K562 (cell line): Measurements from ENCODE around the gene LRP1. TPM values are rescaled to one million over a fixed set of nuclear protein-coding genes. Genes with fewer than 3 reads are reported as not detected.

Experiments used
- FOXK1 ChIP-seq: sonication (generic); formaldehyde crosslinking; IDR thresholded peaks from 2 replicates; pipeline ENCODE4 v1.8.0; 2022; ENCODE audit warnings: missing genetic modification reagents, mild to moderate bottlenecking, borderline replicate concordance
- HIVEP1 ChIP-seq: fragments of 250-450 bp; sonication (Bioruptor Pico); IDR thresholded peaks from 2 replicates; pipeline ENCODE4 v1.4.0; 2020; ENCODE audit warnings: mild to moderate bottlenecking
- HOXB6 ChIP-seq: fragments of 250-450 bp; sonication (Bioruptor Pico); IDR thresholded peaks from 2 replicates; pipeline ENCODE4 v1.5.1; 2022; ENCODE audit warnings: mild to moderate bottlenecking, borderline replicate concordance
- IFI16 ChIP-seq: fragments of 250-450 bp; sonication (Bioruptor Pico); IDR thresholded peaks from 2 replicates; pipeline ENCODE4 v2.1.2; 2022; ENCODE audit warnings: mild to moderate bottlenecking, inconsistent platforms
- JUNB ChIP-seq: fragments of 450-650 bp; formaldehyde crosslinking; conservative IDR thresholded peaks from 2 replicates; pipeline ENCODE4 v1.4.0; 2020; ENCODE audit warnings: mild to moderate bottlenecking
- PCBP2 ChIP-seq: fragments of 200-400 bp; formaldehyde crosslinking; IDR thresholded peaks from 2 replicates; pipeline ENCODE4 v1.6.1; 2018; ENCODE audit warnings: low read length, low read depth, mild to moderate bottlenecking, moderate library complexity; ENCODE audit not compliant: poor library complexity, severe bottlenecking
- PHF21A ChIP-seq: fragments of 450-650 bp; IDR thresholded peaks from 2 replicates; pipeline ENCODE4 v1.6.1; 2017; ENCODE audit warnings: low read depth, borderline replicate concordance
- PYGO2 ChIP-seq: fragments of 450-650 bp; IDR thresholded peaks from 2 replicates; pipeline ENCODE4 v1.6.1; 2016; ENCODE audit warnings: mild to moderate bottlenecking, missing genetic modification characterization, moderate library complexity, missing compliant biosample characterization
- RBM22 ChIP-seq: fragments of 200-400 bp; formaldehyde crosslinking; IDR thresholded peaks from 2 replicates; pipeline ENCODE4 v1.6.1; 2018; ENCODE audit warnings: low read length, low read depth; ENCODE audit not compliant: poor library complexity, severe bottlenecking
- SMAD1 ChIP-seq: fragments of 150-350 bp; IDR thresholded peaks from 2 replicates; pipeline ENCODE4 v1.6.1; 2014; ENCODE audit warnings: low read length, low read depth; ENCODE audit not compliant: partially characterized antibody
- SPI1 ChIP-seq: IDR thresholded peaks from 2 replicates; pipeline ENCODE4 v1.6.1; 2011; ENCODE audit warnings: low read depth, low read length, control low read depth, borderline replicate concordance
- STAT5A ChIP-seq: IDR thresholded peaks from 2 replicates; pipeline ENCODE4 v1.6.1; 2012; ENCODE audit warnings: low read length, inconsistent platforms, borderline replicate concordance
- TCF3 ChIP-seq: sonication (generic); formaldehyde crosslinking; IDR thresholded peaks from 2 replicates; pipeline ENCODE4 v1.4.0; 2020; ENCODE audit warnings: mild to moderate bottlenecking, missing genetic modification reagents
- ZFP36 ChIP-seq: fragments of 150-350 bp; IDR thresholded peaks from 2 replicates; pipeline ENCODE4 v1.6.1; 2018; ENCODE audit warnings: low read length, low read depth; ENCODE audit not compliant: partially characterized antibody
- ZNF274 ChIP-seq: IDR thresholded peaks from 2 replicates; pipeline ENCODE4 v1.6.1; 2011; ENCODE audit warnings: low read depth, mild to moderate bottlenecking, low read length, moderate library complexity, borderline replicate concordance
- polyA plus RNA-seq, 8 experiments: library from polyadenylated mRNA; depleted of rRNA in 4 of 8; stranded (reverse) in 5 of 8; unstranded in 3 of 8; fragments of >200 nt; fragmentation: Nextera tagmentation in 2 of 8; fragmentation: Illumina TruSeq in 1 of 8; extraction: Ambion mirVana in 2 of 8; extraction: Trizol in 1 of 8; gene quantifications; 2 replicates each; pipeline versions ENCODE4 v1.2.1 to v1.2.3, GENCODE V29; 2011 to 2014; ENCODE audit warnings: inconsistent platforms in 1 of 8, missing spikeins in 1 of 8
- total RNA-seq, 7 experiments: library from RNA; depleted of rRNA in 6 of 7; stranded (reverse); fragments of >200 nt in 6 of 7; fragmentation: Illumina TruSeq in 2 of 7; extraction: Trizol in 2 of 7; gene quantifications; 2 replicates each; pipeline versions ENCODE4 v1.2.1 to v1.2.3, GENCODE V29; 2011 to 2021; ENCODE audit warnings: low replicate concordance in 1 of 7
- TF ChIP-seq, protein P1 (sequence below): IDR thresholded peaks from 3 replicates; pipeline ENCODE4 v1.6.1; 2011; ENCODE audit warnings: borderline replicate concordance, mild to moderate bottlenecking, moderate library complexity; ENCODE audit not compliant: insufficient read length; ENCODE audit errors: extremely low read depth
- TF ChIP-seq, protein P2 (sequence below): fragments of 450-650 bp; conservative IDR thresholded peaks from 2 replicates; pipeline ENCODE4 v1.6.1; 2016; ENCODE audit warnings: missing genetic modification characterization, low read depth, mild to moderate bottlenecking, control low read depth, missing compliant biosample characterization
- TF ChIP-seq, protein P3 (sequence below): sonication (generic); formaldehyde crosslinking; IDR thresholded peaks from 2 replicates; pipeline ENCODE4 v1.8.0; 2022; ENCODE audit warnings: mild to moderate bottlenecking, missing genetic modification reagents

The LRP1 gene
- total and polyA plus RNA-seq, 9 of the 15 experiments (the other 6 are each of a cell fraction or from before 2014, with no cell fraction given): 0.04 to 0.64 (median 0.19) TPM; not detected in 2

DNA sequence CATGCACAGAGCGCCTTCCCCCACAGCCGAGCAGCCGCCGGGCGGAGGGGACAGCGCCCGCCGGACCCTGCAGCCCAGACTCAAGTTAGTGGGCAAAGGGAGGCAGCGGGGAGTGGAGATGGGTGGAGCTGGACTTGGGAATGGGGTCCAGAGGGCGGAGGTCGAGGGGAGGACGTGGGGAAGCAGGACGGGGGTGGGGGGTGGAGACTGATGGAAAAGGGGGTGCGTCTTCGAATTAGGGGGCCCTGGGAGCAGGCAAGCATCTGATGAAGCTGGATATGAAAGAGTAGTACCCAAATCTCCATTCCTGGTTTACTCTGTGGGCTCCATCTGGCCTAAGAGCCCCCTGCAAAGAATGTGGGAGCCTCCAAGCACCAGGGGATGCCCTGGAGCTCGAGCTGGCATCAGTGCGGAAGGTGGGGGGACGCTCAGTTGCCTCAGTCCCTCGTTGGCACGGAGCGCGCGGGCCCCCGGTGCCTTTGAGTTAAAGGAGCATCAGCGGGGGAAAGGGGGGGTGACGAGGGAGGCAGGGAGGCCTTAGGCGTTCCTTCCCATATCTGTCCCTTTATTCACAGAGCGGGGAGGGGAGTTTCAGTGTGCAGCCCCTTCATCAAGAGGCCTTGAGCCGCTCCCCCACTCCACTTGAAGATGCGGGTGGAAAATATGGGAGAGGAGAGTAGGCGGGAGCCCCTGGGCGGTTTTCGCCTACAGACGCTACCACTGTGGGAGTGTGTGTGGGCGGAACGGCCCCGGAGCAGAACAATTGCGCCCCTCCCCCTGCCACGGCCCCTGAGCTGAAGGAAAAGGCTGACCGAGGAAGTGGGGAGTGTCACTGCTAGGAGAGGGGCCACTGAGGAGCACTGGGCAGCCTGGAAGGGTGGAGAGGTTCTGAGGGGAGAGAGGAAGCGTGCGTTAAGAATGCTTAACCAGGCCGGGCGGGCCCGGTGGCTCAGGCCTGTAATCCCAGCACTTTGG lies 38.7 kb upstream of the LRP1 start (continued):
- TF ChIP-seq, protein P1, sequence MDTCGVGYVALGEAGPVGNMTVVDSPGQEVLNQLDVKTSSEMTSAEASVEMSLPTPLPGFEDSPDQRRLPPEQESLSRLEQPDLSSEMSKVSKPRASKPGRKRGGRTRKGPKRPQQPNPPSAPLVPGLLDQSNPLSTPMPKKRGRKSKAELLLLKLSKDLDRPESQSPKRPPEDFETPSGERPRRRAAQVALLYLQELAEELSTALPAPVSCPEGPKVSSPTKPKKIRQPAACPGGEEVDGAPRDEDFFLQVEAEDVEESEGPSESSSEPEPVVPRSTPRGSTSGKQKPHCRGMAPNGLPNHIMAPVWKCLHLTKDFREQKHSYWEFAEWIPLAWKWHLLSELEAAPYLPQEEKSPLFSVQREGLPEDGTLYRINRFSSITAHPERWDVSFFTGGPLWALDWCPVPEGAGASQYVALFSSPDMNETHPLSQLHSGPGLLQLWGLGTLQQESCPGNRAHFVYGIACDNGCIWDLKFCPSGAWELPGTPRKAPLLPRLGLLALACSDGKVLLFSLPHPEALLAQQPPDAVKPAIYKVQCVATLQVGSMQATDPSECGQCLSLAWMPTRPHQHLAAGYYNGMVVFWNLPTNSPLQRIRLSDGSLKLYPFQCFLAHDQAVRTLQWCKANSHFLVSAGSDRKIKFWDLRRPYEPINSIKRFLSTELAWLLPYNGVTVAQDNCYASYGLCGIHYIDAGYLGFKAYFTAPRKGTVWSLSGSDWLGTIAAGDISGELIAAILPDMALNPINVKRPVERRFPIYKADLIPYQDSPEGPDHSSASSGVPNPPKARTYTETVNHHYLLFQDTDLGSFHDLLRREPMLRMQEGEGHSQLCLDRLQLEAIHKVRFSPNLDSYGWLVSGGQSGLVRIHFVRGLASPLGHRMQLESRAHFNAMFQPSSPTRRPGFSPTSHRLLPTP: no peak
- TF ChIP-seq SMAD1 (no peak), PYGO2 (no peak), STAT5A (no peak), HOXB6 (no peak), PHF21A (no peak), PCBP2 (no peak), ZNF274 (no peak), RBM22 (no peak), IFI16 (CRISPR knock-in tag) (no peak), HIVEP1 (CRISPR knock-in tag) (no peak), JUNB (CRISPR knock-in tag) (no peak), ZFP36 (no peak), FOXK1 (CRISPR knock-in tag) (no peak), TCF3 (CRISPR knock-in tag) (no peak), SPI1 (0 out of 2 replicates have a peak, but pooled peaks have one; percentile 14)
- TF ChIP-seq, protein P2, sequence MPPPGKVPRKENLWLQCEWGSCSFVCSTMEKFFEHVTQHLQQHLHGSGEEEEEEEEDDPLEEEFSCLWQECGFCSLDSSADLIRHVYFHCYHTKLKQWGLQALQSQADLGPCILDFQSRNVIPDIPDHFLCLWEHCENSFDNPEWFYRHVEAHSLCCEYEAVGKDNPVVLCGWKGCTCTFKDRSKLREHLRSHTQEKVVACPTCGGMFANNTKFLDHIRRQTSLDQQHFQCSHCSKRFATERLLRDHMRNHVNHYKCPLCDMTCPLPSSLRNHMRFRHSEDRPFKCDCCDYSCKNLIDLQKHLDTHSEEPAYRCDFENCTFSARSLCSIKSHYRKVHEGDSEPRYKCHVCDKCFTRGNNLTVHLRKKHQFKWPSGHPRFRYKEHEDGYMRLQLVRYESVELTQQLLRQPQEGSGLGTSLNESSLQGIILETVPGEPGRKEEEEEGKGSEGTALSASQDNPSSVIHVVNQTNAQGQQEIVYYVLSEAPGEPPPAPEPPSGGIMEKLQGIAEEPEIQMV (tag): no peak
- TF ChIP-seq, protein P3, sequence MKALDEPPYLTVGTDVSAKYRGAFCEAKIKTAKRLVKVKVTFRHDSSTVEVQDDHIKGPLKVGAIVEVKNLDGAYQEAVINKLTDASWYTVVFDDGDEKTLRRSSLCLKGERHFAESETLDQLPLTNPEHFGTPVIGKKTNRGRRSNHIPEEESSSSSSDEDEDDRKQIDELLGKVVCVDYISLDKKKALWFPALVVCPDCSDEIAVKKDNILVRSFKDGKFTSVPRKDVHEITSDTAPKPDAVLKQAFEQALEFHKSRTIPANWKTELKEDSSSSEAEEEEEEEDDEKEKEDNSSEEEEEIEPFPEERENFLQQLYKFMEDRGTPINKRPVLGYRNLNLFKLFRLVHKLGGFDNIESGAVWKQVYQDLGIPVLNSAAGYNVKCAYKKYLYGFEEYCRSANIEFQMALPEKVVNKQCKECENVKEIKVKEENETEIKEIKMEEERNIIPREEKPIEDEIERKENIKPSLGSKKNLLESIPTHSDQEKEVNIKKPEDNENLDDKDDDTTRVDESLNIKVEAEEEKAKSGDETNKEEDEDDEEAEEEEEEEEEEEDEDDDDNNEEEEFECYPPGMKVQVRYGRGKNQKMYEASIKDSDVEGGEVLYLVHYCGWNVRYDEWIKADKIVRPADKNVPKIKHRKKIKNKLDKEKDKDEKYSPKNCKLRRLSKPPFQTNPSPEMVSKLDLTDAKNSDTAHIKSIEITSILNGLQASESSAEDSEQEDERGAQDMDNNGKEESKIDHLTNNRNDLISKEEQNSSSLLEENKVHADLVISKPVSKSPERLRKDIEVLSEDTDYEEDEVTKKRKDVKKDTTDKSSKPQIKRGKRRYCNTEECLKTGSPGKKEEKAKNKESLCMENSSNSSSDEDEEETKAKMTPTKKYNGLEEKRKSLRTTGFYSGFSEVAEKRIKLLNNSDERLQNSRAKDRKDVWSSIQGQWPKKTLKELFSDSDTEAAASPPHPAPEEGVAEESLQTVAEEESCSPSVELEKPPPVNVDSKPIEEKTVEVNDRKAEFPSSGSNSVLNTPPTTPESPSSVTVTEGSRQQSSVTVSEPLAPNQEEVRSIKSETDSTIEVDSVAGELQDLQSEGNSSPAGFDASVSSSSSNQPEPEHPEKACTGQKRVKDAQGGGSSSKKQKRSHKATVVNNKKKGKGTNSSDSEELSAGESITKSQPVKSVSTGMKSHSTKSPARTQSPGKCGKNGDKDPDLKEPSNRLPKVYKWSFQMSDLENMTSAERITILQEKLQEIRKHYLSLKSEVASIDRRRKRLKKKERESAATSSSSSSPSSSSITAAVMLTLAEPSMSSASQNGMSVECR (CRISPR knock-in tag): peak; percentile 59; the same call in 1 of the 2 replicates
